Measurements from ENCODE around the gene MAN1C1. TPM values are rescaled to one million over a fixed set of nuclear protein-coding genes. Genes with fewer than 3 reads are reported as not detected.

Gene MAN1C1
- total RNA-seq, 1 donor from 2014 or later: 5.4 TPM

DNA sequence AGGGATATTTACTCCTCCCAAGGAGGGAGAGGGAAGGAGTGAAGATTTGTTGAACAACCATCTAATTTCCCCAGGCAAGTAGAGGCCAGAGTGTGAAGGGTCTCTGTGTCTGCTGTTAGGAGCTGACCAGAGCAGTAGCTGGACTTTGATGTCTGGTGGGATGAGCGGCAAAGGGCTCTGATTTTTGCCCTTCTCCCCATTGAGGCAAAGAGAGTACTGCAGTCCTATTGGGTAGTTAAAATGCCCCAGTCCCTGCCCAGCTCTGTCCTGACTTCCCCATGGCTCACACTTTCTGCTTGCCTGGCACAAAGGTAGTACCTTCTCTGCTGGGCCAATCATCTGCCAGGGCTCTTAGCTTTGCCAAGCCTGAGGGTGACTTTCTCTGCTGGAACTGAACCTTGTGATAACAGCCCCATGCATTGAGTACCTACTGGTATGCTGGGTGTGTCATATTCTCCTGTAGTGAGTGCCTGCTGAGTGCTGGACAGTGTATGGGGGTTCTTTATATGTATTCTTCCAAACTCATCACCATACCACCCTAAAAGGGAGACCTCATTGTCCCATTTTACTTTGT lies 119.5 kb downstream of the MAN1C1 start:
- TF ChIP-seq, protein P1, sequence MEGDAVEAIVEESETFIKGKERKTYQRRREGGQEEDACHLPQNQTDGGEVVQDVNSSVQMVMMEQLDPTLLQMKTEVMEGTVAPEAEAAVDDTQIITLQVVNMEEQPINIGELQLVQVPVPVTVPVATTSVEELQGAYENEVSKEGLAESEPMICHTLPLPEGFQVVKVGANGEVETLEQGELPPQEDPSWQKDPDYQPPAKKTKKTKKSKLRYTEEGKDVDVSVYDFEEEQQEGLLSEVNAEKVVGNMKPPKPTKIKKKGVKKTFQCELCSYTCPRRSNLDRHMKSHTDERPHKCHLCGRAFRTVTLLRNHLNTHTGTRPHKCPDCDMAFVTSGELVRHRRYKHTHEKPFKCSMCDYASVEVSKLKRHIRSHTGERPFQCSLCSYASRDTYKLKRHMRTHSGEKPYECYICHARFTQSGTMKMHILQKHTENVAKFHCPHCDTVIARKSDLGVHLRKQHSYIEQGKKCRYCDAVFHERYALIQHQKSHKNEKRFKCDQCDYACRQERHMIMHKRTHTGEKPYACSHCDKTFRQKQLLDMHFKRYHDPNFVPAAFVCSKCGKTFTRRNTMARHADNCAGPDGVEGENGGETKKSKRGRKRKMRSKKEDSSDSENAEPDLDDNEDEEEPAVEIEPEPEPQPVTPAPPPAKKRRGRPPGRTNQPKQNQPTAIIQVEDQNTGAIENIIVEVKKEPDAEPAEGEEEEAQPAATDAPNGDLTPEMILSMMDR (IDR thresholded peaks at IDR 0.05; ENCODE audit: partially characterized antibody, unreplicated experiment): no peak
- no peak overlapping the region for H3K4me3 Mint-ChIP-seq (ENCODE audit: unreplicated experiment)
- no peaks in the 10 kb centered on the region for H3K36me3 Mint-ChIP-seq (ENCODE audit: unreplicated experiment)
- no peaks in the 10 kb centered on the region for H3K4me1 Mint-ChIP-seq (ENCODE audit: low read depth, unreplicated experiment)
- H3K27me3 Mint-ChIP-seq (ENCODE audit: unreplicated experiment): peaks cover 12% of the 10 kb centered on the region
- H3K27ac Mint-ChIP-seq (ENCODE audit: unreplicated experiment): no peak overlapping the region
- no peak for DNase-seq
- H3K9me3 Mint-ChIP-seq (ENCODE audit: unreplicated experiment): peaks cover 5% of the 10 kb centered on the region

DNA sequence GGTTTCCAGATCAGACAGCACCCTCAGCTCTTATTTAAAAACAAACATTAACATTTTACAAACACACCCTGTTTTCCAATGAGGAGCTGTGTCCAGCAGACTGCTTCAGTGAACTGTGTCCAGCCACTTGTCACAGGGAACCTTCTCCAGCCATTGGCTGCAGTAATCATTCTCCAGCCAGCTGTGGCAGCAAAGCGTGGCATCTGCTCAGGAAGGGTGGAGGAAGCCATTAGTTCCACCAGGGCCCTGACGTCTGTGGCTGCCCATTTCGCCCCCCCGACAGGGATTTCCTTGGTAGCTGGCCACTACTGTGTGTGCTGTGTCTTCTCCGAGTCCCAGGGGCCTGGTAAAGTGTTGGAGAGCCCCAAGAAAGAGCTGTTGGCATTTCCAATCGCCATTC lies 120.5 kb downstream of the MAN1C1 start:
- Mint-ChIP-seq H3K27me3 (ENCODE audit: unreplicated experiment) (peaks cover 12% of the 10 kb centered on the region), H3K36me3 (ENCODE audit: unreplicated experiment) (no peaks in the 10 kb centered on the region), H3K27ac (ENCODE audit: unreplicated experiment) (no peak overlapping the region), H3K4me3 (ENCODE audit: unreplicated experiment) (no peak overlapping the region), H3K4me1 (ENCODE audit: low read depth, unreplicated experiment) (no peaks in the 10 kb centered on the region), H3K9me3 (ENCODE audit: unreplicated experiment) (peaks cover 5% of the 10 kb centered on the region)
- DNase-seq: peak; percentile 14
- TF ChIP-seq, protein P1 (IDR thresholded peaks at IDR 0.05; ENCODE audit: partially characterized antibody, unreplicated experiment): no peak

DNA sequence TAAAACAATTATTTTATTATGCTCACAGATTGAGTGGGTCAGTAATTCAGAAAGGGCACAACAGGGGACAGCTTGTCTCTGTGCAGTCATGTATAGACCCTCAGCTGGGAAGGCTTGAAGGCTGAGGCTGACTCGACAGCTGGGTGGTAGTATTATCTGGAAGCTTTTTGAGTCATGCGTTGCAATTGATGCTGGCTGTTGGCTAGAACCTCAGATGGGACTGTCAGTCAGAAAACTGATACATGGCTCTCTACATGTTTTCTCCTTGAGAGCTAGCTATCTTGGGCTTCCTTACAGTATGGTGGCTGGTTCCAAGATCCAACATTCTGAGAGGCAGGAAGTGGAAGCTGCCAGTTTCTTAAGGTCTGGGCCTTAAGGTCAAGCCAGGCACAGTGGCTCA lies 121.9 kb downstream of the MAN1C1 start:
- DNase-seq: no peak
- TF ChIP-seq, protein P1 (IDR thresholded peaks at IDR 0.05; ENCODE audit: partially characterized antibody, unreplicated experiment): no peak
- Mint-ChIP-seq H3K9me3 (ENCODE audit: unreplicated experiment) (peaks cover 4% of the 10 kb centered on the region), H3K4me1 (ENCODE audit: low read depth, unreplicated experiment) (peaks cover 4% of the 10 kb centered on the region), H3K36me3 (ENCODE audit: unreplicated experiment) (no peaks in the 10 kb centered on the region), H3K27ac (ENCODE audit: unreplicated experiment) (no peak overlapping the region), H3K4me3 (ENCODE audit: unreplicated experiment) (no peak overlapping the region), H3K27me3 (ENCODE audit: unreplicated experiment) (peaks cover 8% of the 10 kb centered on the region)

DNA sequence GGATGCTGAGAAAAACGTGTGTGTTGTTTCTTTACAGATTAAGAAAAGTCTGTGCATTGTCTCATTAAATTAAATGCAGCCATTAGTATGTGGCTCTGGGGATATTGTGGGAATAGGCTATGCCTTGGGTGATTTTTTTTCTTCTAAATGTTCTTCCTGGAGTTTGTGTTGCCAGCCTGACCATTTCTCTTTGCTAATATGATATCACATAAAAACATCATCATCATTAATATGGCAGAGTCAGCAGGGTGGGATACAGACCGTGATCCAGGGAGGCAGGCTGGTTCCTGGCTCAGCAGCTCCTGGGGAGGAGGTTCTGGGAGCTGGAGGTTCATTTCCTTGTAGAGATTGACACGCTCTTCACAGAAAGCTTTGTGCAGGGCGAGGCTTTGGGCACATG lies 122.8 kb downstream of the MAN1C1 start:
- no peak overlapping the region for H3K4me3 Mint-ChIP-seq (ENCODE audit: unreplicated experiment)
- DNase-seq: no peak
- TF ChIP-seq, protein P1 (IDR thresholded peaks at IDR 0.05; ENCODE audit: partially characterized antibody, unreplicated experiment): no peak
- H3K36me3 Mint-ChIP-seq (ENCODE audit: unreplicated experiment): no peaks in the 10 kb centered on the region
- H3K9me3 Mint-ChIP-seq (ENCODE audit: unreplicated experiment): peaks cover 4% of the 10 kb centered on the region
- H3K27me3 Mint-ChIP-seq (ENCODE audit: unreplicated experiment): peaks cover 8% of the 10 kb centered on the region
- peaks cover 5% of the 10 kb centered on the region for H3K4me1 Mint-ChIP-seq (ENCODE audit: low read depth, unreplicated experiment)
- H3K27ac Mint-ChIP-seq (ENCODE audit: unreplicated experiment): no peak overlapping the region

DNA sequence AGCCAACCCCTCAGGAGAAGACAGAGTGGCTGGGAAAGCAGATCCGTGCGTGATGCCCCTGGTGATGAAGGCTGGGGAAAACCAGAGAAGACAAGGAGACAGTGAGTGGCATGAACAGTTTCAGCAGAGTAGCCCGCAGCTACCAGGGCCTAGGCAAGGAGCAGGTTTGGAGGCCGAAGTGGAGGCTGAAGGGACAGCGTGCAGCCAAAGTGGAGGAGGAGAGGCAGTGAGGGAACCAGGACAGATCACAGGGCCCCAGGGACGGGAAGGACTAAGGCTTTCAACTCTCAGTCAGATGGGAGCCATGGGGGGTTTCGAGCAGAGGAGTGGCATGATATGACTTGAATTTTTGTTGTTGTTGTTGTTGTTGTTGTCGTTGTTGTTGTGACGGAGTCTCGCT lies 123.5 kb downstream of the MAN1C1 start:
- peaks cover 7% of the 10 kb centered on the region for H3K4me1 Mint-ChIP-seq (ENCODE audit: low read depth, unreplicated experiment)
- TF ChIP-seq, protein P1 (IDR thresholded peaks at IDR 0.05; ENCODE audit: partially characterized antibody, unreplicated experiment): no peak
- peaks cover 8% of the 10 kb centered on the region for H3K27me3 Mint-ChIP-seq (ENCODE audit: unreplicated experiment)
- peaks cover 4% of the 10 kb centered on the region for H3K9me3 Mint-ChIP-seq (ENCODE audit: unreplicated experiment)
- no peaks in the 10 kb centered on the region for H3K36me3 Mint-ChIP-seq (ENCODE audit: unreplicated experiment)
- no peak overlapping the region for H3K27ac Mint-ChIP-seq (ENCODE audit: unreplicated experiment)
- H3K4me3 Mint-ChIP-seq (ENCODE audit: unreplicated experiment): no peak overlapping the region
- peak; percentile 4 for DNase-seq
